BLaER1 treated with 17β-estradiol and CSF1 and Interleukin-3, amounts not matched to agents 10 nM and 100 nM (cell line): ENCODE results near the gene SH2D4B.
"Not testable (repeated sequence)": the region's sequence is repeated elsewhere in the genome, so short reads cannot be mapped to it uniquely, and the experiment has no call there.

ENCODE experiments used
- H3K27ac ChIP-seq, 11 experiments: shearing (Covaris generic); formaldehyde crosslinking; 2 replicates each; pipeline ENCODE4 v1.8.1; 2022
- H3K27me3 ChIP-seq, 11 experiments: shearing (Covaris generic); formaldehyde crosslinking; 2 replicates each; pipeline ENCODE4 v1.8.1; 2022
- H3K36me3 ChIP-seq, 11 experiments: shearing (Covaris generic); formaldehyde crosslinking; 2 replicates each; pipeline ENCODE4 v1.8.1; 2022
- H3K4me1 ChIP-seq, 10 experiments: shearing (Covaris generic); formaldehyde crosslinking; 2 replicates each; pipeline ENCODE4 v1.8.1; 2022
- H3K4me2 ChIP-seq, 11 experiments: shearing (Covaris generic); formaldehyde crosslinking; 2 replicates each; pipeline ENCODE4 v1.8.1; 2022
- H3K4me3 ChIP-seq, 10 experiments: shearing (Covaris generic); formaldehyde crosslinking; 2 replicates each; pipeline ENCODE4 v1.8.1; 2022
- H3K9ac ChIP-seq, 11 experiments: shearing (Covaris generic); formaldehyde crosslinking; 2 replicates each; pipeline ENCODE4 v1.8.1; 2022
- H3K9me3 ChIP-seq, 11 experiments: shearing (Covaris generic); formaldehyde crosslinking; replicated peaks in 1 of 11; 2 replicates each; pipeline ENCODE4 v1.8.1; 2022
- H4K20me1 ChIP-seq, 11 experiments: shearing (Covaris generic); formaldehyde crosslinking; 2 replicates each; pipeline ENCODE4 v1.8.1; 2022
- Cebpa-rat ChIP-seq, 11 experiments: shearing (Covaris generic); IDR thresholded peaks; 2 replicates each; pipeline ENCODE4 v1.8.1; 2022

The SH2D4B gene

GRCh38 chr10:80539421-80540031 lies 1.8 kb downstream of the SH2D4B start:
- Histone ChIP-seq H3K9ac (peak overlapping the region in 8 of 11 experiments; percentile 88 to 92 (median 92); a peak in 17 of 22 replicates), H4K20me1 (no peaks in the 10 kb centered on the region), H3K4me3 (peak overlapping the region in 7 of 10 experiments; percentile 54 to 83 (median 70); a peak in 14 of 20 replicates), H3K27me3 (peaks cover 0 to 23% (median 0%) of the 10 kb centered on the region in 11 experiments; a peak in 3 of 22 replicates), H3K27ac (peak overlapping the region in 10 of 11 experiments; percentile 64 to 97 (median 94); a peak in 18 of 22 replicates), H3K36me3 (peaks cover 0 to 21% (median 5%) of the 10 kb centered on the region in 11 experiments; a peak in 10 of 22 replicates), H3K4me2 (peak overlapping the region; percentile 94 to 100 (median 98)), H3K9me3 (peaks cover 0 to 20% (median 12%) of the 10 kb centered on the region in 11 experiments; a peak in 16 of 22 replicates), H3K4me1 (peaks cover 70 to 87% (median 80%) of the 10 kb centered on the region in 10 experiments)
- TF ChIP-seq Cebpa-rat (IDR thresholded peaks at IDR 0.05), result no peak

- peaks cover 0 to 23% (median 0%) of the 10 kb centered on the region in 11 experiments; a peak in 3 of 22 replicates for H3K27me3 ChIP-seq
- H3K4me1 ChIP-seq, result peaks cover 72 to 93% (median 86%) of the 10 kb centered on the region in 10 experiments
- H3K9ac ChIP-seq, result peak overlapping the region; percentile 58 to 92 (median 90); a peak in 19 of 22 replicates
- no peaks in the 10 kb centered on the region for H4K20me1 ChIP-seq
- H3K9me3 ChIP-seq, result peaks cover 0 to 23% (median 12%) of the 10 kb centered on the region in 11 experiments; a peak in 16 of 22 replicates
- H3K4me3 ChIP-seq, result peak overlapping the region; percentile 33 to 83 (median 66); a peak in 18 of 20 replicates
- H3K36me3 ChIP-seq, result peaks cover 0 to 27% (median 6%) of the 10 kb centered on the region in 11 experiments; a peak in 10 of 22 replicates
- peak overlapping the region; percentile 94 to 100 (median 98) for H3K4me2 ChIP-seq
- H3K27ac ChIP-seq, result peak overlapping the region; percentile 33 to 97 (median 94); a peak in 20 of 22 replicates
- no peak for TF ChIP-seq Cebpa-rat (IDR thresholded peaks at IDR 0.05)
These were observed 2.4 kb downstream of the SH2D4B start for GRCh38 chr10:80540136-80540535.

GRCh38 chr10:80540618-80540980 lies 2.9 kb downstream of the SH2D4B start:
- peaks cover 70 to 94% (median 87%) of the 10 kb centered on the region in 10 experiments for H3K4me1 ChIP-seq
- peaks cover 0 to 23% (median 0%) of the 10 kb centered on the region in 11 experiments; a peak in 3 of 22 replicates for H3K27me3 ChIP-seq
- no peaks in the 10 kb centered on the region for H4K20me1 ChIP-seq
- peak overlapping the region; percentile 33 to 83 (median 66) for H3K4me3 ChIP-seq
- TF ChIP-seq Cebpa-rat (IDR thresholded peaks at IDR 0.05), result no peak
- peaks cover 0 to 23% (median 12%) of the 10 kb centered on the region in 11 experiments; a peak in 16 of 22 replicates for H3K9me3 ChIP-seq
- H3K4me2 ChIP-seq, result peak overlapping the region; percentile 94 to 100 (median 98)
- peak overlapping the region; percentile 58 to 92 (median 90); a peak in 21 of 22 replicates for H3K9ac ChIP-seq
- H3K36me3 ChIP-seq, result peaks cover 0 to 31% (median 6%) of the 10 kb centered on the region in 11 experiments; a peak in 10 of 22 replicates
- peak overlapping the region; percentile 33 to 97 (median 94); a peak in 21 of 22 replicates for H3K27ac ChIP-seq

GRCh38 chr10:80540981-80541750 lies 3.5 kb downstream of the SH2D4B start:
- H3K4me2 ChIP-seq, result peak overlapping the region; percentile 94 to 100 (median 98)

GRCh38 chr10:80542053-80542452 lies 4.4 kb downstream of the SH2D4B start:
- Histone ChIP-seq H3K4me1 (peaks cover 61 to 95% (median 82%) of the 10 kb centered on the region in 10 experiments), H3K9me3 (peaks cover 0 to 28% (median 12%) of the 10 kb centered on the region in 11 experiments; a peak in 16 of 22 replicates), H4K20me1 (no peaks in the 10 kb centered on the region), H3K4me2 (peak overlapping the region; percentile 94 to 100 (median 98)), H3K36me3 (peaks cover 0 to 39% (median 6%) of the 10 kb centered on the region in 11 experiments; a peak in 10 of 22 replicates), H3K27ac (peak overlapping the region; percentile 56 to 97 (median 94); a peak in 21 of 22 replicates), H3K27me3 (peaks cover 0 to 23% (median 0%) of the 10 kb centered on the region in 11 experiments; a peak in 3 of 22 replicates), H3K4me3 (peak overlapping the region in 3 of 10 experiments; percentile 68 to 83 (median 77); a peak in 3 of 20 replicates), H3K9ac (peak overlapping the region; percentile 58 to 92 (median 90); a peak in 21 of 22 replicates)
- no peak for TF ChIP-seq Cebpa-rat (IDR thresholded peaks at IDR 0.05)

More at GRCh38 chr10:80540981-80541750, 3.5 kb downstream of the SH2D4B start:
- Histone ChIP-seq H4K20me1 (no peaks in the 10 kb centered on the region), H3K36me3 (peaks cover 0 to 36% (median 6%) of the 10 kb centered on the region in 11 experiments; a peak in 10 of 22 replicates), H3K27me3 (peaks cover 0 to 23% (median 0%) of the 10 kb centered on the region in 11 experiments; a peak in 3 of 22 replicates), H3K4me1 (peaks cover 69 to 94% (median 89%) of the 10 kb centered on the region in 10 experiments), H3K9ac (peak overlapping the region; percentile 58 to 92 (median 90)), H3K27ac (peak overlapping the region; percentile 56 to 97 (median 94); a peak in 21 of 22 replicates), H3K9me3 (peaks cover 0 to 27% (median 12%) of the 10 kb centered on the region in 11 experiments; a peak in 16 of 22 replicates), H3K4me3 (peak overlapping the region; percentile 33 to 83 (median 66))
- TF ChIP-seq Cebpa-rat (IDR thresholded peaks at IDR 0.05), result no peak

DNA sequence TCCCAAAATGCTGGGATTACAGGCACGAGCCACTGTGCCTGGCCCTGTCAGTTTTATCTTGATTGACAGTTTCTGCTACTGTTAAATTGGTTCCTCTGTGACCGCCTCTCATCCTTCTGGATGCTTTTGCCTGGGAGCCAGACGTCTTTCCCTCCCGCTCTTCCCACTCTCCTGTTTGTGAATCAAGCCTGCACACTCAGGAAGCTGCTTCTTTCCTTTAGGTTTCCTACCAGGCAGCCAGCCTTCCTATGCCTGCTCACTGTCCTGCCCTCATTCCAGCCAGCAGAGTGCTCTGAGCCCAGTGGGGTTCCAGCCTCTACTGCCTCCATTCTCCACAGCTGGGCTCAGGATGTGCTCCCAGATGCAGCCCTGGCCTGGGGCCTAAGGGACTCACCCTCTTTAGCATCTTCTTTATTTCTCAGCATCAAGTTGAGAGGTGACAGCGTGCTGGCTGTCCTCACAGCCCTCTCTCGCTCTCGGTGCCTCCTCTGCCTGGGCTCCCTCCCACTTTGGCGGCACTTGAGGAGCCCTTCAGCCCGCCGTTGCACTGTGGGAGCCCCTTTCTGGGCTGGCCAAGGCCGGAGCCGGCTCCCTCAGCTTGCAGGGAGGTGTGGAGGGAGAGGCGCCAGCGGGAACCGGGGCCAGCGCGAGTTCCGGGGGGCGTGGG lies 5.1 kb downstream of the SH2D4B start:
- Histone ChIP-seq H3K4me1 (peaks cover 59 to 95% (median 82%) of the 10 kb centered on the region in 10 experiments), H3K9ac (peak overlapping the region in 7 of 11 experiments; percentile 88 to 92 (median 92); a peak in 12 of 22 replicates), H3K9me3 (peaks cover 0 to 28% (median 12%) of the 10 kb centered on the region in 11 experiments; a peak in 16 of 22 replicates), H4K20me1 (no peaks in the 10 kb centered on the region), H3K27me3 (peaks cover 0 to 18% (median 0%) of the 10 kb centered on the region in 11 experiments; a peak in 3 of 22 replicates), H3K4me2 (peak overlapping the region; percentile 94 to 100 (median 98); a peak in 20 of 22 replicates), H3K4me3 (peak overlapping the region in 3 of 10 experiments; percentile 6 to 36 (median 14); a peak in 3 of 20 replicates), H3K27ac (peak overlapping the region in 10 of 11 experiments; percentile 18 to 97 (median 94); a peak in 18 of 22 replicates), H3K36me3 (peaks cover 0 to 45% (median 6%) of the 10 kb centered on the region in 11 experiments; a peak in 10 of 22 replicates)
- no peak for TF ChIP-seq Cebpa-rat (IDR thresholded peaks at IDR 0.05)

DNA sequence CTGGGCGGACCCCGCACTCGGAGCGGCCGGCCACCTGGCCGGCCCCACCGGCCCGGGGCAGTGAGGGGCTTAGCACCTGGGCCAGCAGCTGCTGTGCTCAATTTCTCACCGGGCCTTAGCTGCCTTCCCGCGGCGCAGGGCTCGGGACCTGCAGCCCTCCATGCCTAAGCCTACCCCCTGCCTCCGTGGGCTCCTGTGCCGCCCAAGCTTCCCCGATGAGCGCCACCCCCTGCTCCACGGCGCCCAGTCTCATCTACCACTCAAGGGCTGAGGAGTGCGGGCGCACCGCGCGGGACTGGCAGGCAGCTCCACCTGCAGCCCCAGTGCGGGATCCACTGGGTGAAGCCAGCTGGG lies 5.6 kb downstream of the SH2D4B start:
- Histone ChIP-seq H3K4me1 (peaks cover 55 to 95% (median 82%) of the 10 kb centered on the region in 10 experiments), H3K27me3 (peaks cover 0 to 12% (median 0%) of the 10 kb centered on the region in 11 experiments; a peak in 3 of 22 replicates), H3K9ac (peak overlapping the region in 3 of 11 experiments; percentile 91 to 92 (median 92); a peak in 3 of 22 replicates), H3K36me3 (peaks cover 0 to 50% (median 6%) of the 10 kb centered on the region in 11 experiments; a peak in 10 of 22 replicates), H3K4me2 (peak overlapping the region in 9 of 11 experiments; percentile 94 to 100 (median 98); a peak in 12 of 22 replicates), H3K27ac (peak overlapping the region in 8 of 11 experiments; percentile 91 to 97 (median 96); a peak in 16 of 22 replicates), H3K9me3 (peaks cover 0 to 28% (median 12%) of the 10 kb centered on the region in 11 experiments; a peak in 16 of 22 replicates), H3K4me3 (peak overlapping the region in 3 of 10 experiments; percentile 6 to 36 (median 14); a peak in 2 of 20 replicates)
- H4K20me1 ChIP-seq, result not testable (repeated sequence)
